ENCODE results near the gene STON2. TPM values are rescaled to one million over a fixed set of nuclear protein-coding genes. Genes with fewer than 3 reads are reported as not detected.

STON2 gene
- total and polyA plus RNA-seq, 2 experiments from 2014 or later: 5.0 to 22.7 TPM

DNA sequence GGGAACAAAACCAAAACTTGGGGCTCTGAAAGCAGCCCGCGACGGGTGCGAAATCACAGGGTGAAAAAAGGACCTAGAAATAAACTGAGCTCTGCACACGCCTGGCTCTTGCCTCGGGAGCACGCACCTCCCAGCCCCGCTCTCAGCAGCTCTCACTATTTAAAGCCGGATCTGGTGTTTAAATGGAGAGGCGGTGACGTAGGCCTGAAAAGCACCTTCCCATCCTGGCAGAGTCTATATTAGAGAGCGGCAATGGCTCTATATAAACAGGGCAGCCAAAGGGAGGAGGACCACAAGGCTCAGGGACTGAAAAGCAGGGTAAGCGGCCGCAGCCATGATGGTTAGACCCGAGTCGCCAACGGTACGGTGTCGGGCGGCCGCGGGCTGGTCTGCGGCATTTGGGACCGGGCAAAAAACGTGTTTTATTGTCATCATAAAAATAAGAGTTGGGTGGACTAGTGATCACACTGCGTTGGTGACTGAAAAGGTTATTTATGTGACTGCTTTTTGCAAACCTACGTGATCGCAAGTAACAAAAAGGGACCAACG lies 180.8 kb downstream of the STON2 start:
- peak overlapping the region; percentile 87 for H2AFZ ChIP-seq
- H3K79me2 ChIP-seq: peaks cover 51% of the 10 kb centered on the region
- H4K20me1 ChIP-seq (ENCODE audit: insufficient read depth, poor library complexity, severe bottlenecking): peaks cover 10% of the 10 kb centered on the region
- no peaks in the 10 kb centered on the region for H3K27me3 ChIP-seq
- peaks cover 20% of the 10 kb centered on the region for H3K4me1 ChIP-seq (ENCODE audit: insufficient read depth)
- H3K4me3 ChIP-seq: peak overlapping the region; percentile 92
- H3K9me2 ChIP-seq (replicated peaks; ENCODE audit: insufficient read depth): no peaks in the 10 kb centered on the region
- H3K27ac ChIP-seq: peak overlapping the region; percentile 100
- TF ChIP-seq EZH2 (IDR thresholded peaks at IDR 0.05; ENCODE audit: borderline replicate concordance) (no peak), EZH2phosphoT487 (IDR thresholded peaks at IDR 0.05; ENCODE audit: low read depth, severe bottlenecking, unreplicated experiment) (no peak)
- TF ChIP-seq, protein P1, sequence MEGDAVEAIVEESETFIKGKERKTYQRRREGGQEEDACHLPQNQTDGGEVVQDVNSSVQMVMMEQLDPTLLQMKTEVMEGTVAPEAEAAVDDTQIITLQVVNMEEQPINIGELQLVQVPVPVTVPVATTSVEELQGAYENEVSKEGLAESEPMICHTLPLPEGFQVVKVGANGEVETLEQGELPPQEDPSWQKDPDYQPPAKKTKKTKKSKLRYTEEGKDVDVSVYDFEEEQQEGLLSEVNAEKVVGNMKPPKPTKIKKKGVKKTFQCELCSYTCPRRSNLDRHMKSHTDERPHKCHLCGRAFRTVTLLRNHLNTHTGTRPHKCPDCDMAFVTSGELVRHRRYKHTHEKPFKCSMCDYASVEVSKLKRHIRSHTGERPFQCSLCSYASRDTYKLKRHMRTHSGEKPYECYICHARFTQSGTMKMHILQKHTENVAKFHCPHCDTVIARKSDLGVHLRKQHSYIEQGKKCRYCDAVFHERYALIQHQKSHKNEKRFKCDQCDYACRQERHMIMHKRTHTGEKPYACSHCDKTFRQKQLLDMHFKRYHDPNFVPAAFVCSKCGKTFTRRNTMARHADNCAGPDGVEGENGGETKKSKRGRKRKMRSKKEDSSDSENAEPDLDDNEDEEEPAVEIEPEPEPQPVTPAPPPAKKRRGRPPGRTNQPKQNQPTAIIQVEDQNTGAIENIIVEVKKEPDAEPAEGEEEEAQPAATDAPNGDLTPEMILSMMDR (IDR thresholded peaks at IDR 0.05; ENCODE audit: poor library complexity): no peak
- no peaks in the 10 kb centered on the region for H3K36me3 ChIP-seq (replicated peaks; ENCODE audit: insufficient read depth, low read depth)
- H3K9me3 ChIP-seq (ENCODE audit: low read depth): no peaks in the 10 kb centered on the region
- peak; percentile 96 for DNase-seq (ENCODE audit: low spot score)
- under 1% methylated on average over 29 of the region's 29 CpGs for WGBS (ENCODE audit: low lambda C conversion rate, missing lambda C conversion rate)
- H3K4me2 ChIP-seq: peak overlapping the region; percentile 79

DNA sequence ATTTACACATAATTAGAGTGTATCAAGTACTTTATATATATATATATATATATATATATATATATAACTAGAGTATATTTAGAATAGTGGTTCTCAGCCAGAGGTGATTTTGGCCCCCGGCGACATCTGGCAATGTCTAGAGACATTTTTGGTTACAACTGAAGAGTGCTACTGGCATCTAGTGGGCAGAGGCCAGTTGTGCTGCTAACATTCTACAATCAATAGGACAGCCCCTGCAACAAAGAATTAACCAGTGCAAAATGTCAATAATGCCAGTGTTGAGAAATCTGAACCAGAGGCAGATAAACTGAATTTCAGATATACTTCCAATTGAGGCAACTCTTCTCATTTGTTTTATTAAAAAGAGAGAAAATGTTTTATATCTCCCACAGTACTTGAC lies 188.3 kb downstream of the STON2 start:
- H2AFZ ChIP-seq: no peak overlapping the region
- no peaks in the 10 kb centered on the region for H3K27me3 ChIP-seq
- TF ChIP-seq EZH2phosphoT487 (IDR thresholded peaks at IDR 0.05; ENCODE audit: low read depth, severe bottlenecking, unreplicated experiment) (no peak), EZH2 (IDR thresholded peaks at IDR 0.05; ENCODE audit: borderline replicate concordance) (no peak)
- TF ChIP-seq, protein P1 (IDR thresholded peaks at IDR 0.05; ENCODE audit: poor library complexity): peak; percentile 50
- 65% methylated on average over 2 of the region's 2 CpGs for WGBS (ENCODE audit: low lambda C conversion rate, missing lambda C conversion rate)
- no peaks in the 10 kb centered on the region for H3K36me3 ChIP-seq (replicated peaks; ENCODE audit: insufficient read depth, low read depth)
- no peaks in the 10 kb centered on the region for H3K9me3 ChIP-seq (ENCODE audit: low read depth)
- H3K4me3 ChIP-seq: no peak overlapping the region
- peak; percentile 30 for DNase-seq (ENCODE audit: low spot score)
- H3K9me2 ChIP-seq (replicated peaks; ENCODE audit: insufficient read depth): no peaks in the 10 kb centered on the region
- peaks cover 11% of the 10 kb centered on the region for H4K20me1 ChIP-seq (ENCODE audit: insufficient read depth, poor library complexity, severe bottlenecking)
- H3K79me2 ChIP-seq: peaks cover 73% of the 10 kb centered on the region
- no peaks in the 10 kb centered on the region for H3K4me1 ChIP-seq (ENCODE audit: insufficient read depth)
- H3K4me2 ChIP-seq: no peak overlapping the region
- no peak overlapping the region for H3K27ac ChIP-seq

Small RNA genes within 50 kb of the gene (small RNA-seq; reads per million reads assigned to genes)
- gene DYNLL1P1 (not detected), gene DYNLL1P2 (not detected)

Other genes with a start within 250 kb of the STON2 start
- 23.3 and 25.1 TPM in 2 replicates for gene GTF2A1, start 179.4 kb downstream of the STON2 start, total RNA-seq
- gene GTF2A1, start 179.4 kb downstream of the STON2 start, polyA plus RNA-seq: 2.3 and 3.8 TPM in 2 replicates
- 89.4 and 90.6 TPM in 2 replicates for gene SEL1L, start 133.5 kb upstream of the STON2 start, total RNA-seq
- 53.0 and 53.3 TPM in 2 replicates for gene SEL1L, start 133.5 kb upstream of the STON2 start, polyA plus RNA-seq

All from hepatocyte (in vitro differentiated cells).